Sigmoid colon (tissue), 7 donors: ENCODE data around the gene HTRA3. TPM values are rescaled to one million over a fixed set of nuclear protein-coding genes. Genes with fewer than 3 reads are reported as not detected.

ENCODE experiments used
- DNase-seq: peaks from one replicate; pipeline ENCODE4 v3.0.0-alpha.2; 2019
- H3K27ac ChIP-seq, 4 donors: fragments of 200-600 bp; sonication (generic); one replicate each; pipeline ENCODE4 v1.5.1; 2016 to 2019; ENCODE audit warnings: mild to moderate bottlenecking in 1 of 4
- H3K27me3 ChIP-seq, 3 donors: fragments of 200-600 bp; sonication (generic); one replicate each; pipeline ENCODE4 v1.5.1; 2019; ENCODE audit warnings: mild to moderate bottlenecking in 1 of 3
- H3K36me3 ChIP-seq, 4 donors: fragments of 200-600 bp; sonication (generic); one replicate each; pipeline ENCODE4 v1.5.1; 2016 to 2019
- H3K4me1 ChIP-seq, 4 donors: fragments of 200-600 bp; sonication (generic); one replicate each; pipeline ENCODE4 v1.5.1; 2017 to 2019
- H3K4me3 ChIP-seq, 4 donors: fragments of 200-600 bp; sonication (generic); one replicate each; pipeline ENCODE4 v1.5.1; 2017 to 2019; ENCODE audit warnings: mild to moderate bottlenecking in 2 of 4, moderate library complexity in 1 of 4
- H3K9me3 ChIP-seq, 4 donors: fragments of 200-600 bp in 3 of 4; sonication (generic) in 3 of 4; one replicate each; pipeline versions ENCODE4 v1.5.1 to v1.6.1; 2013 to 2019
- CTCF ChIP-seq, 4 experiments: fragments of 450-650 bp in 3 of 4; fragments of 200-600 bp in 1 of 4; IDR thresholded peaks; one replicate each; pipeline ENCODE4 v1.5.1; 2016 to 2019; ENCODE audit warnings: antibody characterized with exemption in 4 of 4, mild to moderate bottlenecking in 3 of 4, moderate library complexity in 2 of 4
- EP300 ChIP-seq, 4 donors: sonication (generic); formaldehyde crosslinking; IDR thresholded peaks; one replicate each; pipeline ENCODE4 v1.6.1; 2017; ENCODE audit warnings: antibody characterized with exemption in 4 of 4
- POLR2A ChIP-seq, 2 donors: fragments of 450-650 bp; IDR thresholded peaks; one replicate each; pipeline ENCODE4 v1.6.1; 2016; ENCODE audit warnings: antibody characterized with exemption in 2 of 2, mild to moderate bottlenecking in 2 of 2, moderate library complexity in 2 of 2
- POLR2AphosphoS5 ChIP-seq, 4 donors: sonication (generic); formaldehyde crosslinking; IDR thresholded peaks; one replicate each; pipeline ENCODE4 v1.6.1; 2017; ENCODE audit warnings: antibody characterized with exemption in 4 of 4
- WGBS, 2 donors: extraction: QIAGEN DNeasy Blood & Tissue Kit; methylation state at CpG; one replicate each; pipeline ENCODE4 v1.1.7; 2013; 5-methylcytosine and 5-hydroxymethylcytosine counted together
- intact Hi-C: fragments of 100-400 bp; cut with DNase I; formaldehyde crosslinking; loops from one replicate; pipeline ENCODE4 v1.15.1; 2023
- polyA plus RNA-seq, 3 donors: library from polyadenylated mRNA; stranded (reverse); fragments of 200-250 nt; gene quantifications; one replicate each; pipeline ENCODE4 v1.2.3, GENCODE V29; 2013
- total RNA-seq, 4 donors: library from RNA; depleted of rRNA; stranded (reverse); fragments of >200 nt; gene quantifications; one replicate each; pipeline ENCODE4 v1.1.0, GENCODE V29; 2016
- donor health status: healthy with polysubstance abuse.
- donor health status: Bipolar disorder and iron deficiency.
- donor health status: healthy.

HTRA3 gene
- 10 to 100 TPM; 14.5 to 49.6 (median 32.1) TPM for total RNA-seq
- polyA plus RNA-seq, result 1 to 10 TPM; 1.2 to 5.0 (median 3.6) TPM

- TF ChIP-seq POLR2A (IDR thresholded peaks at IDR 0.05), result no peak
- TF ChIP-seq CTCF (IDR thresholded peaks at IDR 0.05), result no peak
- peak; percentile 66 to 89 (median 86) for TF ChIP-seq POLR2AphosphoS5 (IDR thresholded peaks at IDR 0.05)
- TF ChIP-seq EP300 (IDR thresholded peaks at IDR 0.05), result no peak
- no peaks in the 10 kb centered on the region for H3K27me3 ChIP-seq
- peak; percentile 87 for DNase-seq
- H3K36me3 ChIP-seq, result no peaks in the 10 kb centered on the region
- H3K27ac ChIP-seq, result peak within 1 kb of the TSS; percentile 78 to 89 (median 84)
- peaks cover 0 to 75% (median 72%) of the 10 kb centered on the region in 4 donors for H3K4me1 ChIP-seq
- peak within 1 kb of the TSS; percentile 38 to 61 (median 59) for H3K4me3 ChIP-seq
- no peaks in the 10 kb centered on the region for H3K9me3 ChIP-seq
- intact Hi-C loops, result no loop called here
- 2% methylated on average over 111 of the region's 111 CpGs for WGBS, 2 donors
These were observed at the start of gene HTRA3 for GRCh38 chr4:8269535-8270417. Gene HTRA3, plus strand, starts transcription at chr4:8269754. Its CDS starts 215 bp downstream, at chr4:8269969.

- Histone ChIP-seq H3K36me3 (no peaks in the 10 kb centered on the region), H3K27ac (peak overlapping the region; percentile 17 to 59 (median 44)), H3K4me1 (no peaks in the 10 kb centered on the region), H3K27me3 (no peaks in the 10 kb centered on the region), H3K9me3 (no peaks in the 10 kb centered on the region), H3K4me3 (no peak overlapping the region)
- intact Hi-C loops, result no loop called here
- WGBS, 2 donors, result 88 to 89% methylated on average over 7 of the region's 7 CpGs
- TF ChIP-seq POLR2AphosphoS5 (IDR thresholded peaks at IDR 0.05) (no peak), EP300 (IDR thresholded peaks at IDR 0.05) (no peak), CTCF (IDR thresholded peaks at IDR 0.05) (no peak), POLR2A (IDR thresholded peaks at IDR 0.05) (no peak)
- DNase-seq, result no peak
These were observed 48.7 kb upstream of the HTRA3 start for GRCh38 chr4:8220661-8221450.

- no peak overlapping the region for H3K4me3 ChIP-seq
- intact Hi-C loops, result no loop called here
- H3K27ac ChIP-seq, result peak overlapping the region in 3 of 4 donors; percentile 51 to 59 (median 52)
- no peaks in the 10 kb centered on the region for H3K4me1 ChIP-seq
- H3K27me3 ChIP-seq, result no peaks in the 10 kb centered on the region
- 49 to 72% methylated on average over 5 of the region's 5 CpGs for WGBS, 2 donors
- DNase-seq, result no peak
- H3K9me3 ChIP-seq, result no peaks in the 10 kb centered on the region
- no peak for TF ChIP-seq POLR2A (IDR thresholded peaks at IDR 0.05)
- TF ChIP-seq CTCF (IDR thresholded peaks at IDR 0.05), result no peak
- TF ChIP-seq POLR2AphosphoS5 (IDR thresholded peaks at IDR 0.05), result peak in 2 of 4 donors; percentile 41 to 52
- TF ChIP-seq EP300 (IDR thresholded peaks at IDR 0.05), result peak in 3 of 4 donors; percentile 8 to 81 (median 59)
- no peaks in the 10 kb centered on the region for H3K36me3 ChIP-seq
These were observed 48.1 kb upstream of the HTRA3 start for GRCh38 chr4:8221476-8221875.

GRCh38 chr4:8221985-8222384 lies 47.6 kb upstream of the HTRA3 start:
- Histone ChIP-seq H3K9me3 (no peaks in the 10 kb centered on the region), H3K27ac (peak overlapping the region; percentile 38 to 59 (median 51)), H3K27me3 (no peaks in the 10 kb centered on the region), H3K36me3 (no peaks in the 10 kb centered on the region), H3K4me1 (no peaks in the 10 kb centered on the region), H3K4me3 (no peak overlapping the region)
- intact Hi-C loops, result no loop called here
- TF ChIP-seq POLR2AphosphoS5 (IDR thresholded peaks at IDR 0.05) (no peak), POLR2A (IDR thresholded peaks at IDR 0.05) (no peak), EP300 (IDR thresholded peaks at IDR 0.05) (no peak), CTCF (IDR thresholded peaks at IDR 0.05) (no peak)
- DNase-seq, result no peak
